Cardiac septum (tissue), 1 donor: Measurements from ENCODE around the gene ARMC12. TPM values are rescaled to one million over a fixed set of nuclear protein-coding genes. Genes with fewer than 3 reads are reported as not detected.

Experiments used
- DNase-seq: peaks from one replicate; pipeline ENCODE4 v3.0.0-alpha.2; 2020; ENCODE audit warnings: low spot score
- intact Hi-C: fragments of 100-400 bp; cut with DNase I; formaldehyde crosslinking; loops from one replicate; pipeline ENCODE4 v1.14.0; 2022
- total RNA-seq: library from RNA; stranded (reverse); fragmentation: NEBNext Ultra II Directional; extraction: Animal tissue kit (Norgen Biotek cat#: 25700); gene quantifications from one replicate; pipeline ENCODE4 v1.2.1, GENCODE V29; 2021
- donor health status: DM: no; HTN: no; CAD: no.

ARMC12 gene
- total RNA-seq, 1 donor from 2014 or later = 0.22 TPM

DNA sequence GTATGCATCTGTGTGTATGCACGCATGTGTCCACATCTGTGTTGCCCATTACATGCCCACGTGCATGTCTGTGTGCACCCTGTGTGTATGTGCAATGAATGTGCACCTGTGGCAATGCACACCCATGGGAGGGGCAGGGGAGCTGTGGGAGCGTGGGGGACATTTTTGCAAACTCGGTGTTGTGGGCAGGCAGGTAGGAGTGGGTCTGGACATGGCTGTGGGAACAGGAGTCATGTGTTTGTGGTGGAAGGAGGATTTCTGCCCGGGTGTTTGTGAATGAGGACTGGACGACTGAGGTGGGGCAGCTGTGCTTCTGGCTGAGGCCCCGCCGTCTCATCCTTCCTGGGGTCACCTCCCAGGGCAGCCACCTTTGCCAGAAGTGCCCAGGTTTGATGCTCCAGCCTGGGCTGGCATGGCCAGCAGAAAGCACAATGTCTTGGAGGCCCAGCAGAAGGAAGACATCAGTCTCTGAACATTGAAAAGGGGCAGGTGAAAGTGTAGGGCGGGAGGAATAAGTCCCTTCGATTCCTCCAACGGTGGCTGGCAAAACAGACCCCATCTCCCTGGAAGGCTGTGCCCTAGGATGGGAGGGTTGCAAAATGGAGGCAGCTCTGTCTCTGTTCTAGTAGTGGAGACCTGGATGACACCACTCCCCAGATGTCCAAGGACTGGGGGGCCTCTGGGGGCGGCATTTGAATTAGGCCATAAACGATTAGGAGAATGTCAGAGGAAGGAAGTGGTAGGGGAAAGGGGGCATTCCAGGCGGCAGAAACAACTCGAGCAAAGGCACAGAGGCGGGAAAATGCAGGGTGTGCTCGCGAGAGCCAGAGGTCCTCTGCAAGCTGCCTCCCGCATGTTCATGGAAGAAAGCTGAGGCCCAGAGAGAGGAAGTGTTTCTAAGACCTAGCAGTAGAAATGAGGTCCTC, 19.1 kb upstream of the ARMC12 start:
- intact Hi-C loops = no loop called here
- no peak for DNase-seq

DNA sequence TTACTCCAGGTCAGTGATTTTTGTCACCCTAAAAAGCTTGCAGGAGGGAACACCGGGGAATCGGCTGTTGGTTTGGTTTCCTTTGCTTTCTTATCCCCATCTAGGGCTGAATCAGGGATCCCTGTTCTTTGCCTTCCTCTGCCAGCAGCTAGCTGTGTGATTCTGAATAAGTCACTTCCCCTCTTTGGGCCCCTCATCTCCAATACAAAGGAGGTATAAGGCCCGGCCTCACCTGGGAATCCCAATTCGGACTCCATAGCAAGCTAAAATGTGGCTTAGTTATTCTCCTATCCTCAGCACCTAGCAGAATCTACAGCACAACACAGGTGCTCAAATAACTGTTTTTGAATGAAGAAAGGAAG, 18.5 kb upstream of the ARMC12 start:
- DNase-seq = no peak
- intact Hi-C loops = no loop called here

DNA sequence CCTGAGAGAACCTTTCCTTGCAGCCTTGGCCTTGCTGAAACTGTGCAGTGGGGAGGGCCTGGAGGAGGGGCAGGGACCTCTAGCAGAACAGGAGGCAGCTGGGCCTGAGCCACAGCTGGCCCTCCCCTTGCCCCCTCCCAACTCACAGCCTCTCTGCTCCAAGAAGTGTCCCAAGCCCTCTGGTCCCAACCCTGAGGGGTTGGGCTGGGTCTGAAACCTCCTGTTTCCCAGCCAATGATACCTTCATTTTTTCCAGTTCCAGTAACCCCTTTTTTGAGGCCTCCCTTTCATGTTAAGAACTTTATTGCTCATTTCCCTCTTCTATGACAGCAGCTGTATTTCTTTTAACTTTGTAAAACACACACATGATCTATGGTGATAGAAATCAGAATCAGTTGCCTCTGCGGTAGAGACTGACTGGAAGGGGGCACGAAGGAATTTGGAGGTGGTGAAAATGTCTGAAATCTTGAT, 17.9 kb upstream of the ARMC12 start:
- intact Hi-C loops = no loop called here
- no peak for DNase-seq

DNA sequence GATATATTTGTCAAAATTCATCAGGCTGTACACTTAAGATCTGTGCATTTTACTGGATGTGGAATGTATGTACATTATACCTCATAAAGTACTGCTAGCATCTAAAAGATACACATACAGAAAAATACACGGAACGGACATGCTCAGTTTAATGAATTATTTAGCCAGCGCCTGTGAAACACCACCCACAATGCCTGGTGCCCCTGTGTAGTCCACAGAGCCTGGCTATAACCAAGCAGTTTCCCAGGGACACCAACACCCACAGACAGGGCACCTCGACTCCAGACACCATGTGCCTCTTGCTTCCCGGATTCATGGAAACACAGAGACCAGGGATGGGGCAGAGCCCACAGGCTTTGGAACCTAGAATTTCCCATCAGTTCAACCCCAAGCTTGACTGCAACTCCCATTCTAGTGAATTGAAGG, 17.4 kb upstream of the ARMC12 start:
- no peak for DNase-seq
- intact Hi-C loops = no loop called here

DNA sequence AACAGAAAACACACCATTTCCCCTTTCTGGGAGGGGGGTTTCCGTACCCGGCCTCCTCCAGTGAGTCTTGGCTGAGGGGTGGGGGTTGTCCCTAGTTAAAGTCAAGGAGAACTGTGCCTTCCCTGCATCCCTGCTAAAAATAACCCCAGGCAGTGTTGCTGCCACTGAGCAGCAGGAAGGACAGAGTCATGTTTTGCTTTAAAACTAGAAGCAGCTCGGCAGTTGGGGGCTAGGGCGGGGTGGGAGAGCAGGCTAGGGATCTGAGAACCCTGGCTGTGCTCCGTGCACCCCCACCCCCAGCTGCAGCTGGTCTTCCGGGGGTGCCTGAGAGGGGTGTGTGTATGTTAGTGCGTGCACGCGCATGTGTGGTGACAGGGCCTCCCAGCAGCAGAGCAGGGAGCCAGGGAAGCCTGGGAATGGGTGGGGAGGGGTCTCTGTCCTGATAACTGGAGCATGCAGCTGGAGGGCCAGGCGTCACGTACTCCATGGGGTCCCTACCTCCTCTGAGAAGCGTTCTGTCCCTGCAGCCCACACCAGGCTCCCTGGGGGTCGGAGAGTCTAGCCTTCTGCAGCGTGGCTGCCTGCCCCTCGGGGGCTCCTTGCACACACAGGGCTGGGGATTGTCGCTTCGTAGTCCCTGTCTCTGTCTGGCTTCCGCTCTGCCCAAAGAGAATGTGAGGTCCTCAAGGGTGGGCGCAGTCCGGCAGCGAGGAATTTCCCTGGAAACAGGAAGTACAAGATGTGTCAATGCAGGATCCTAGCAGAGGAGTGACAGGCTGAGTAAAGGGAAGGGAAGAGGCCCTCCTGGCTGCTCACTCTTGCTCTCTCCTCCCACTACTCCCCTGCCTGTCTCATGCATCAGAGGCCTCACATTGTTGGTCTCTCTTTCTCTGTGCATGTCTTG, 16.8 kb upstream of the ARMC12 start:
- intact Hi-C loops = no loop called here

DNA sequence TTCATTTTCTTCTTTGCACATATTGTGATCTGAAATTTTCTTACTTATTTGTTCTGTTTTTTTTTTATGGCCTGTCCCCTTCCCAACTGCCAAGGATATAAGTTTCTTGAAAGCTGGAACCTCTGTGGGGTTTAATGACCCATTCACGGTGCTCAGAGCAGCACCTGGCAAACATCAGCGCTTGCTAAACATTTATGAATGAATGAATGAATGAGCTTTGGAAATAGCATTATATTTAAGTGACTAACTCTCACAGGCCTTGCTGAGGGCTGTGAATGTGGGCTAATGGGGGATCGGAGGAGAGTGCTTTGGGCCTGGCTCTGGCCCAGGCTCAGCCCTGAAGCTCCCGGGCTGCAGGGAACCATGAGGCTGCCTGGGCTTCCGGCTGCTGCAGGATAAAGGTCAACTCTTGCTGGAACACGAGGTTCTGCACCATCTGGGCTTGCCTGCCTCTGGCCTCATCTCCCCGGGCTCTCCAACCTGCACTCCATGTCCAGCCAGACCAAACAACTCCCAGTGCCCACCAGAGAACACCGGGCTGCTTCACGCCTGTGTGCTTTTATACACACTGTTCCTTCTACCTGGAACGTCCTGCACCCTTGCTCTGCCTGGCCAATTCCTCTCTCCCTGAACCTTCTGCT, 14.6 kb upstream of the ARMC12 start:
- intact Hi-C loops = no loop called here
- DNase-seq = no peak

More for the DNA sequence above, 16.8 kb upstream of the ARMC12 start:
- DNase-seq = no peak

DNA sequence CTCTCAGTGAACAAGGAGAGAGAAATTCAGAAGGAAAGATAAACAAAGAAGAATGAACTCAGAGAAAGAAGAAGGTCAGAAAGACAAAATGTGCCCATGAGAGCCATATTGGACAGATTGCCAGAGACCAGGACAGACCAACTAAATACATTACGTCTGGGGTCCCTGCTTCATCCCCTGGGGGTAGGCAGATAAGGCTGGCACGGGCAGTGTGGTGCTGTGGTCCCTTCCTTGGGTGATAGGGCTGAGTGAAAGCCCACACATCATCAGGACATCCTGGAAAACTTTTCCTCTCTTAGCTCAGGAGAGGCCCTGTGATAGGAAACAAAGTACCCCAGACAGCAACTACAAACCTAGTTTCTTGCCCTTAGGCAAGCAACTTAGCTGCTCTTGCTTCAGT, 13.2 kb upstream of the ARMC12 start:
- intact Hi-C loops = no loop called here
- no peak for DNase-seq

DNA sequence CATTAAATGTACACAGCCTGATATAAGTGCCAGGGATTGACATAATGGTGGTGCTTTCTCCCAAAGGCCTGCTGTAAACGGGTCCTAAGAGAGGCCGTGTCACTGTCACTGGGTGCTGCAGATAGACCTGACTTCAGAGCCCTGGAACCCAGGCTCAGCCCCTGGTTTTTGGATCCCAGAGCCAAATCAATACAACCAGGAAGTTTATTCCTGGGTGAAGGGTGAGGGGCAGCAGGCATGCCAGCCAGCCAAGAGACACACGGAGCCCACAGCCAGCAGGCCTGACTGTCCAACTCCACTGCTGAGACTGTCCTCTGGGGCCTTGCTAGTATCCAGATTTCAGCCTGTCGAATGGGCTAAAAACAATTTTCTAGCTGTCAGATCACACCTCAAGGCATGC, 12.8 kb upstream of the ARMC12 start:
- intact Hi-C loops = no loop called here
- DNase-seq = no peak

DNA sequence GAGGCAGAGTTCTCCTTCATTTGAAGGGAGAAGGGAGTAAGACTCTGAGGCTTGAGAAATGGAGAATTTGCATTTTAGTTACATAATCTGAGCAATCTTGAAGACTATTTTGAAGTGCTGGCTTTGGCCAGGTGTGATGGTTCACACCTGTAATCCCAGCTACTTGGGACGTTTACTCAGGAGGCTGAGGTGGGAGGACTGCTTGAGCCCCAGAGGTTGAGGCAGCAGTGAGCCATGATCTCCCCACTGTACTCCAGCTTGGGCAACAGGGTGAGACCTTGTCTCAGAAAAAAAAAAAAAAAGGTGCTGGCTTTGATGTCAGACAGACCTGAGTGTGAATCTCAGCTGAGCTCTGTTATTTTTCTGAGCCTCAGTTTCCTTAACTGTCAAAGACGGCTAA, 12.4 kb upstream of the ARMC12 start:
- DNase-seq = no peak
- intact Hi-C loops = no loop called here

DNA sequence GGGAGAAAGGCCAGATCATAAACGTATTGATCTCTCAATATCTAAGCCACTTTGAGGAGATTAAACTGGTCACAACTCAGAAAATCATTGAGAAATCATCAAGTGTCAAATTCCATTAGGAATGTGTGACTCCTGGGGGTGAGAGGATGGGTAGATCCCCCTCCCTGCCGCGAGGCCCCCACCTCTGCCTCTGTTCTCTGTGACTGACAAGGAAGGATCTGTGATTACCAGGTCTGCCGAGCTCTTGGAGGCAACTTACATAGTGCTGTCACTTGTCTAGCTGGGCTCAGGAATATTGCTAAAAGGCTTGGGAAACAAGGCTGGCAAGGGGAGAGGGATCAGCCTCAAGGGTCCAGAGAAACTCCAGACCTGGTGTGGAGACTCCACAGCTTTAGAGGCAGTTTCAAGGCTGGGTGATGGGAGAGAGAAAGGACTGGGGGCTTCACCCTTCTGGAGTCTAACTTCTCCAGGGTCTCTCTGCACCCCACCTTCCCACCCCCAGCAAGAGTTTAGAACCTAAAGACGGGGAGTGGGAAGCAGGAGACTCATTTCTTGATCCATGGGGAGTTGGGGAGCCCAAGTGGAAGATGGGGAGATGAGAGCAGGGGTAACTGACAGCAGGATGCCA, 11.6 kb upstream of the ARMC12 start:
- intact Hi-C loops = no loop called here
- DNase-seq = no peak

DNA sequence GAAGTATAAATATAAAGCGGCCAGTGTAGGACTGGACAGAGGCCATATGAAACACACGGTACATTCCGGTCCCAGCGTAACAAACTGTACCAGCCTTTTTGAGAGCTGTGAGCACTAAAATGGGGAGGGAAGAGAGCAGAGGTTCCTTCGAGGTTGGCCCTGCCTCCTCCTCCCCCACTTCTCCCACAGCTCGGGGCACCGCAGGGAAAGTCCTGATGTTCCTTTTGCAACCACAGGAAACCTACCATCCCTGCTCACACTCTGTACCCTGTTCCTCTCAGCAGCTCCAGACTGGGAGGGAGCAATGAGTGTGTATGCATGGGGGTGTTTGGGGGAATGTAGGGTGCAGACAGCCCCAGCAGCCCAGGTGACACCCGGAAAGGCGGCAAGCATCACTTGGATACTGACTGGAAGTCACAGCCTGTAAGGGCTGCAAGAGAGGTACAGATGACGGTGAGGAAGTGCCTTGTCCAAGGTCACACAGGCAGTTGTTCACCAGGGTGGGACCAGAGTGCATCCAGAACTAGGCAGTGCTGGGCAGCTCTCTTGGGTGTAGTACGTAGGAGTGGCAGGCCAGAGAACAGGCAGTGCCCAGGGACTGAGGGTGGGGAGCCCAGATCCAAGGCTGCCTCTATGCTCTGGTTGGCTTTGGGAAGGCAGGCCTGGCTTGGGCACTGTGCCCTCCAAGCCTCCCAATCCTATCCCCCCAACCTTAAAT, 11.0 kb upstream of the ARMC12 start:
- DNase-seq = no peak
- intact Hi-C loops = no loop called here

DNA sequence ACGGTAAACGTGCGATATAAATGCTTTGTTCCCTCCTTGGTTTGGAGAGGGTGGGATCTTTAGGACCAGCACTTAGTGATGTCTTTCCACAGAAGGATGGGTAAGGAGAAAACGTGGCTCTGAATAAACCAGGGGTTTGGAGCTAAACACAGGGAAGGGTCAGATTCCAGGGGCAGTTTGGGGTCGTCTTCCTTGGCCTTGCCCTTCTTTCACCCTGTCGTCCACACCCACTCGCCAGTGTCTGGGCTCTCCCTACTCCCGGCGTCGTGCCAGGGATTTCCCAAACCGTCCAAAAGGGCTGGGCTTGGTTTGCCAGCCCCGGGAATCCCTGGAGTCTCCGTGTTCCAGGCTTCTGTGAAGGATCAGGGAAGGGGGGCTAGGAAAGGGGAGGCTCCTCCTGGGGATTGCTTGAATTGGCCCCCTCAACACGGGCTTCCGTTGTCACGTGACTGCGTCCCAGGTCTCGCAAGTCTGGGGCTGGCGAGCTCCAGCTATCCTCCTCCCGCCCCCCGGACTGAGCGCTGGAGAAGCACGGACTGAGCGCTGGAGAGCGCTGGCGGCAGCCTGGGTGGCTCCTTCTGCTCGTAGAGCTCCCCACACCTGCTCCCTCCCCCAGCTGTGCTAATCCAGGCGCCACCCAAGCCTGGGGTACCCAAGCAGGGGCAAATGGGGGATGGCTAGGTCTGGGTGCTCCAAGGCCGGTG, 9.4 kb upstream of the ARMC12 start:
- peak; percentile 83 for DNase-seq
- intact Hi-C loops = loop anchor here (1.0 kb wide), 2 partner anchors 39 to 125 kb away; partner anchors contain the start of gene FKBP5

DNA sequence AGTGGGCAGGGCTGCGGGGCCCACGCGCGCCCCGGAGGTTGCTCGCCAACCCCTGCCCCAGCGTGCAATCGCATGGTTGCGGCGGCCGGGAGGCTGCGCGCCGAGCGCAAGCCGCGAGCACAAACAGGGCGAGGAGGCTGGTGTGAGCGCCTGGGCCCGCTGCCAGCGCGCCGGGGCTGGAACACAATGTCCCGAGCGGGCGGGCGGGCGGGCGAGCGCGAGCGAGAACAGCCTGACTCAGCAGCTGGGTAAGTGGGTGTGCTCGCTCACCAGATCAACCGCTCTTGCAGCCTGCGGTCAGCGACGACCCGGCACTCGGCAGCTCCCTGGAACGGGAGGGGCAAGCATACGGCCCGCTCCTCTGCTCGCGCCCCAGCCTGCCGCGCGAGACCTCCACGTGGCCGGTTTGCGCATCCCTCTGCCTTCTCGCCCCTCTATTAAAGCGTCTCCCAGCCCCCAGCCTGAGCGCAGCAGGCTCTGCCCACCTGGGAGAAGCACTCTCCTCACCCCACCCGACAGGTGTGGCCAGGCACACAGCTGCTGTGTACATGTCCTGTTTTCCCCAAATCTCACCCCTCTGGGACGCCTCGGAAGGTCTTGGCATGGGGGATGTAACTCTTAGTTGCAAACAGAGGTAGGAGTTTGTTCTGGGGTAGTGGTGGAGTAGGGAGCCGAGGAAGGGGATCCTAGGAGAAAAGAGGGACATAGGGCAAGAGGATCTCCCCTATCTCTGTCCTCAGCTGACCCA, 8.7 kb upstream of the ARMC12 start:
- intact Hi-C loops = loop anchor here (1.0 kb wide), 2 partner anchors 40 to 126 kb away; partner anchors contain the start of gene FKBP5
- DNase-seq = peak; percentile 95

DNA sequence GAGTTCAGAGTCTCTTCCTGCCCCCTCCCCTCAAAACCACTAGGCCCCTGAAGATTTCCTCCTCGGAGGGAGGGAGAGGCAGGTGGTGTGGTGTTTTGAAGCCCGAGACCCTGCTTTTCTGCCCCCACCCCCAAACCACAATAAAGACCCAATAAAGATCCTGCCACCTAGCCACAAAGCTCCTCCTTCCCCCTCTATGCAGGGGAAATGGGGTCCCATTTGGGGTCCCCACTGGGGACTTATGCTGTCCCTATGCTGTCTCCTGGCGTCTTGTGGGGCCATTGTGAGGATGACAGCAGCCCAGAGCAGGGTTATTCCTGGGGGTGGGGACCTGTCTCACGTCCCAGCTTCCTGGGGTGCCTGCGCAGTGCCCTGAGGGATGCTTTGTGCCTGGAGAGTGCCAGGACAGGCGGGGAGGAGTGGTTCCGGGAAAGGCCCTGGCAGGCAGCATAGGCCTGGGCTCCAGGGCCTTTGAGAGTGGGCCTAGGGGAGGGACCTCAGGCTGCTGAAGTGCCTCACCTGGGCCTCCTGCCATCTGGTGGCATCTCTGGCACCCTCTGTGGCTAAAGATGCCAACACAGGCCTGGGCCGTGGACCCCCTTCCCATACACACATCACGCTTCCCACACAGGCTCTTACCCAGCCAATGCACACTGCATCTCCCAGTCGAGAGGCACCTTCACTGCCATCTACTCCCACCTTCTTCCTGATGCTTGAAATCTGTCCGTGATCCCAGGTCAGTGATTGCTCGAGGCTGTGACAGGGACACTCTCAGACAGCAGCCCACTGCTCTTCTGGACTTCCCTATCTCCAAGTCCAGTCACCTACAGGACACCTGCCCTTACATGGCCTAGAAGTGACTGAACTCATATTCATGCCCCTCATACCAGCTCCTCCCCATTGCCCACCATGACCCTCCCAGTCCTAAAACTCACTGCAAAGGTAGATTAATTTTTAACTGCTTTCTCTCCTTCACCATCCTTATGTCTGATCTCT, 7.9 kb upstream of the ARMC12 start:
- intact Hi-C loops = no loop called here
- peak; percentile 83 for DNase-seq

DNA sequence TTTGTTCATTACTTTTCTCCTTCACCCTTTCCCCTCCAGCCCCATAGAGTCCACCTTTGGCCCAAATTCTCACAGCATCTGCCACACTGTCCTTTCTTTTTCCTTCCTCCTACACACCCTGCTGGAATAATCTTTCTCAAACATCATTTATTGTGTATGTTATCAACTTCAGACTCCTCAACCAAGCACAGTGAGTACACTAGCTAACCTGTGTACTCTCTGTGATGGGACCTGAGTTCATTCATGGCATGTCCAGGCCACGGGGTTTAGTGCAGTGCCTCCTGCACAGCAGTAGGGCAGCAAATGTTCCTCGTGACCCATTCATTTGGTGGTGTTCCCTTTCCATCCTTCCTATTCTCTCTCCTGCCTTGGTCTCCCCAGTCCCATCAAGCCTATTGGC, 7.1 kb upstream of the ARMC12 start:
- no peak for DNase-seq
- intact Hi-C loops = no loop called here

DNA sequence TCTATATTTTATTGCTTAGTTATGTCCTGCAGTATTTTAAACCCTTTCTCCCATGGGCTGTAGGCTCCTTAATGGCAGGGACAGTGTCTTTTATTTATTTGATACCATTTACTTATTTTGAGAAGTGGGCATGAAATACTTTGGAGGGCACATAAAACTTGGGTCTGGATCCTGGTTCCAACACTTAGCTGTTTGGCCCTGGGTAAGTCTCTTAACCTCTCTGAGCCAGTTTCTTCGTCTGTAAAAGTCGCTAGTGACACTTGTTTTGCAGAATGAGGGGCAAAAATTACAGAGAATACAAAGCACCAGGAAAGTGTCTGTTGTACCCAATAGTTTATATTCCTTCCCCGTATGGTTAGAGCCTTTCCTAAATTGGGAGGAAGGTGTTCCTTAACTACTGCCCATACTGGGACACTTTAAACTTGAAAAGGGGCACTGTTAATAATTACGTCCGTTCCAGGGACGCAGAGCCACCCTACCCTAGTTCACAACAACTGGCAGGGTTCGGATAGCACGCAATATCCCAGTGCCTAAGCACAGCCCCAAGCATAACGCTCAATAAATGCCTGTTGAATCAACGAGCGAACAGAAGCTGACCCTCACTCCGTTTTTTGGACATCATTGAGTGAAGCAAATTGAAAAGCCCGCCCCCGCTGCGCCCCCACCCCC, 6.0 kb upstream of the ARMC12 start:
- no peak for DNase-seq
- intact Hi-C loops = no loop called here
